K562 (cell line): ENCODE results near the gene CA5B.

ENCODE experiments used
- ASH1L ChIP-seq: fragments of 450-650 bp; IDR thresholded peaks from 2 replicates; pipeline ENCODE4 v1.6.1; 2018; ENCODE audit warnings: borderline replicate concordance, mild to moderate bottlenecking, low read depth; ENCODE audit not compliant: partially characterized antibody
- ATF3 ChIP-seq, 2 experiments: fragments of 450-650 bp in 1 of 2; sonication (generic) in 1 of 2; formaldehyde crosslinking in 1 of 2; IDR thresholded peaks in 1 of 2; conservative IDR thresholded peaks in 1 of 2; 2 replicates each; pipeline versions ENCODE4 v1.6.1 to v1.8.1; 2016 to 2023; ENCODE audit warnings: mild to moderate bottlenecking in 2 of 2, moderate library complexity in 2 of 2, inconsistent platforms in 1 of 2, missing genetic modification reagents in 1 of 2
- CTCF ChIP-seq, 3 experiments: IDR thresholded peaks in 2 of 3; conservative IDR thresholded peaks in 1 of 3; 2 replicates each; pipeline ENCODE4 v1.5.1; 2011 to 2012; ENCODE audit warnings: low read length in 3 of 3, mild to moderate bottlenecking in 3 of 3, control low read depth in 2 of 3, improper control_type of control experiment in 1 of 3, inconsistent platforms in 1 of 3, low read depth in 1 of 3, mixed read lengths in 1 of 3, moderate library complexity in 1 of 3; ENCODE audit not compliant: insufficient read depth in 2 of 3
- ETV5 ChIP-seq: sonication (generic); formaldehyde crosslinking; IDR thresholded peaks from 2 replicates; pipeline ENCODE4 v1.4.0; 2020; ENCODE audit warnings: low read depth, mild to moderate bottlenecking, missing genetic modification reagents
- MAX ChIP-seq: sonication (generic); formaldehyde crosslinking; IDR thresholded peaks from 2 replicates; pipeline ENCODE4 v1.9.0; 2022; ENCODE audit warnings: mild to moderate bottlenecking, missing genetic modification reagents
- NUFIP1 ChIP-seq: fragments of 450-650 bp; IDR thresholded peaks from 2 replicates; pipeline ENCODE4 v1.6.1; 2018; ENCODE audit not compliant: partially characterized antibody
- RERE ChIP-seq: sonication (generic); formaldehyde crosslinking; IDR thresholded peaks from 2 replicates; pipeline ENCODE4 v1.8.0; 2023; ENCODE audit warnings: missing genetic modification reagents, mild to moderate bottlenecking, borderline replicate concordance
- SIN3A ChIP-seq, 2 experiments: fragments of 150-350 bp in 1 of 2; IDR thresholded peaks; 2 replicates each; pipeline ENCODE4 v1.6.1; 2011 to 2016; ENCODE audit warnings: borderline replicate concordance in 2 of 2, low read depth in 2 of 2, low read length in 2 of 2, mild to moderate bottlenecking in 2 of 2, moderate library complexity in 2 of 2; ENCODE audit not compliant: control insufficient read depth in 1 of 2
- SMC3 ChIP-seq: conservative IDR thresholded peaks from 2 replicates; pipeline ENCODE4 v1.6.1; 2011; ENCODE audit warnings: low read depth, low read length, improper control_type of control experiment; ENCODE audit not compliant: insufficient read depth
- TBP ChIP-seq: optimal IDR thresholded peaks from 2 replicates; pipeline ENCODE3; 2011; ENCODE audit warnings: low read depth, low read length, improper control_type of control experiment
- TEAD4 ChIP-seq, 2 experiments: sonication (generic) in 1 of 2; formaldehyde crosslinking in 1 of 2; IDR thresholded peaks; 2 replicates each; pipeline versions ENCODE4 v1.6.1 to v1.8.0; 2012 to 2022; ENCODE audit warnings: borderline replicate concordance in 1 of 2, inconsistent platforms in 1 of 2, low read length in 1 of 2, mild to moderate bottlenecking in 1 of 2, missing genetic modification reagents in 1 of 2
- ZNF217 ChIP-seq: sonication (generic); formaldehyde crosslinking; IDR thresholded peaks from 2 replicates; pipeline ENCODE4 v1.8.0; 2022; ENCODE audit warnings: mild to moderate bottlenecking, missing genetic modification reagents
- ZNF324 ChIP-seq: fragments of 250-450 bp; sonication (Bioruptor Pico); IDR thresholded peaks from 2 replicates; pipeline ENCODE4 v1.4.0; 2020; ENCODE audit warnings: mild to moderate bottlenecking
- ZNF639 ChIP-seq, 2 experiments: fragments of 200-800 bp in 1 of 2; sonication (Bioruptor generic) in 1 of 2; sonication (generic) in 1 of 2; formaldehyde crosslinking in 1 of 2; IDR thresholded peaks in 1 of 2; conservative IDR thresholded peaks in 1 of 2; 2 replicates each; pipeline versions ENCODE4 v1.5.0 to v1.6.1; 2016 to 2020; ENCODE audit warnings: missing compliant biosample characterization in 1 of 2, missing genetic modification characterization in 1 of 2, missing genetic modification reagents in 1 of 2

- TF ChIP-seq NUFIP1, result no peak
- no peak for TF ChIP-seq RERE (CRISPR knock-in tag)
- no peak for TF ChIP-seq SIN3A (IDR thresholded peaks at IDR 0.05; ENCODE audit: borderline replicate concordance in 2 of 2, control insufficient read depth in 1 of 2, low read depth in 2 of 2, low read length in 2 of 2)
- TF ChIP-seq SMC3, result no peak
- no peak for TF ChIP-seq TBP
- TF ChIP-seq TEAD4 (IDR thresholded peaks at IDR 0.05; ENCODE audit: low read length), result no peak
- TF ChIP-seq TEAD4 (CRISPR knock-in tag; IDR thresholded peaks at IDR 0.05; ENCODE audit: borderline replicate concordance), result no peak
- TF ChIP-seq CTCF (IDR thresholded peaks at IDR 0.05 in 2 of 3, conservative IDR thresholded peaks at IDR 0.05 in 1 of 3; ENCODE audit: insufficient read depth in 2 of 3, low read depth in 1 of 3, low read length in 3 of 3), result no peak
- TF ChIP-seq ZNF217 (CRISPR knock-in tag), result no peak
- TF ChIP-seq ASH1L, result no peak
- no peak for TF ChIP-seq ATF3 (IDR thresholded peaks at IDR 0.05)
- no peak for TF ChIP-seq ATF3 (CRISPR knock-in tag; conservative IDR thresholded peaks at IDR 0.05)
- TF ChIP-seq MAX, result no peak
- no peak for TF ChIP-seq ZNF639 (CRISPR knock-in tag; conservative IDR thresholded peaks at IDR 0.05 in 1 of 2, IDR thresholded peaks at IDR 0.05 in 1 of 2)
- TF ChIP-seq ZNF324 (CRISPR knock-in tag), result no peak
- TF ChIP-seq ETV5 (CRISPR knock-in tag), result no peak
These were observed 18.6 kb upstream of the CA5B start for GRCh38 chrX:15719324-15719968.
